ENCODE measurements around the gene C1orf167.
A peak's percentile ranks its signal among the peaks of the same experiment; 100 is the strongest.

C1orf167 gene, protein sequence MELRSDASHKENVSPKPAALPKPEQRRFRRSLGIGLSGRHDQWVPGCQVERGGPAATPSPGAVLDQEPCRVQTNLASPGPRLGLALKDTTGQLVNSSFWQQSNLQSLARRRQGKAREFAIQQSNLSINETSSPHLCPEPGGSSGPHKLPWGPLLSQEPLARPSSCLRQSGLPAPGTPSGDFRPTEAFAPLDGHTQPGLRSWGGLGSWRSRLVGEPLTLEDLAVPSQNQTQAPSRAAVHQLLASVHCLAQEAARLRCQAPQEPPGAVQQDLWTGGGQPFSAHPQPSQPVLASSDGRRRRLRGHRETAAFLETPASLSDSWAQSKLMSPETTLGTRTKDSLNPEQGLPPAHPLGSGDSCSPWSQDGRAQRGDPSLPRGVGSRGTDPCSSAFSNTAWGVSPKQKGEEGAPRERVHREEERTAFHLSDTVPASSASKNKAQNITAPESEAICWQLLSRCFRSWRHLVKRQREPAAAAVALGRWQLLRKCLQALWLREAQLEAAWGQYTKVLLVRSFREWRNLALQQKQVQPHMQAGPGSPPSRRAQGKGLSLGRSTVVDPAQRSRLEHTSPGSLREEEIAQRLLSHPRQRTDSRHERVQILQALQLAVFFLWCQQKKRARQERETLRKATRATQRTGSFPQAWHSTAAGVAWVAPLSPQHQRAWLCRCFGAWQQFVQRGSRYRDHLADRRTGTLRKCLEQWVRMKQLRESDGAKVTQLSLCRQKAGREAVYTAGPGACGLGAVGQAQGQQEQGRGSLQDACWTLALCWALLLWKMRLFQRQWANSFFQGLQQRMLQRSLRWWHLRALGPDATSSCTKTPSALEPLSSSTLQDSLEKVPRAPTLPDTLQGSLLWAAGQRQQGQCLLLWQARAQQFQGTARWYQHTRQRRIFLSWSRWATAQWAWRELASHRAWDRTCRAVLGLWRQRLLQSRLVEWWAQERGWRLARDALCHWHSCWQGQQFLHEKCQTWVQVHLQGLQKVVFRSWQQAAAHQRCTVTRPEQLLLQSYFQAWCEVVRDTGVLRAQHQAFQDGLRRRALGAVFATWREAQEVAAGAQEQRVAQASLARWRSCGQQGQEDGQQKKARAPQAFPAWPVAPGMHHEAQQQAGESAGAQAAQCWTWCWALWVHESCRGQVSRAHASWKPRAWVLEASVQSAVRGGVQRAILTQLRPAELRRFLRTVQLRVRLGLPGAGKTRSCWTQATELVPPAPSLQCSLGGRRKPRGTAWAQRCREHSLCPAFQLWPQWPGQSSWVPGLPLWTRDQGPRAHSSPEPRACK (N-terminal part only)

DNA sequence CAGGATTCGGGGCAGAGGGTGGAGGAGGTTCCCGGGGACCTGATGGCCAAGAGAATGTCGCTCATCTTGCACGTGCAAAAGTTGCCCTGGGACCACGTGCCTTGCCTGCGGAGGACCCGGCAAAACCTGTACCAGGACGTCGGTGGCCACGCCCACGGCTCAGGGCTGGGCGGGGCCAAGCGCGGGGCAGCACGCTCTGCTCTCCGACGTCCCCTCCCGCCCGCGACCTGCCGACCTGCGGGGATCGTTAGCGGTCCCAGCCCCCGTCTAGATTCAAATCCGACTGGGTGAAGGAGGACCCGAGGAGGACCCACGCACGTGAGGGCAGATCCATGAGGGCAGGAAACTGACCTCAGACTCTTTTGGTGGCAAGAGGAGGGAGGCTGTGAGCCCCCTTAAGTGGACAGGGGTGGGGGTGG, at the start of gene C1orf167:
TSS of gene C1orf167 (plus strand) at position 206 of the 419 bp plus-strand sequence. CDS start 2,208 bp downstream, outside the sequence.
- DNase-seq = no peak

DNA sequence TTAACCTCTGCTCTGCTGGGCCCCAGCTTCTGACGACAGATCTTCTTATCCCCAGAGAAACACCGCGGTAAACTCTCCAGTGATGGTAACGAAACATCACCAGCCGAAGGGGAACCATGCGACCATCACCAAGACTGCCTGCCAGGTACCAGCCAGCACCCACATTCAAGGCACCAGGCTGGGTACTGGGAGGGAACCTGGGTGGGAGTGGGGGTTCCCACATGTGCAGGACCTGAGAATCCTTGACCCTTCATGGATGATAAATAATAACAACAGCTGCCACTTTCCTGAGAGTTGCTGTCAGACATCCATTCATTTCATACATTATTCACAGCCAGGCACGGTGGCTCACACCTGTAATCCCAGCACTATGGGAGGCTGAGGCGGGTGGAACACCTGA, 49.7 kb upstream of the C1orf167 start:
- no peak for DNase-seq

DNA sequence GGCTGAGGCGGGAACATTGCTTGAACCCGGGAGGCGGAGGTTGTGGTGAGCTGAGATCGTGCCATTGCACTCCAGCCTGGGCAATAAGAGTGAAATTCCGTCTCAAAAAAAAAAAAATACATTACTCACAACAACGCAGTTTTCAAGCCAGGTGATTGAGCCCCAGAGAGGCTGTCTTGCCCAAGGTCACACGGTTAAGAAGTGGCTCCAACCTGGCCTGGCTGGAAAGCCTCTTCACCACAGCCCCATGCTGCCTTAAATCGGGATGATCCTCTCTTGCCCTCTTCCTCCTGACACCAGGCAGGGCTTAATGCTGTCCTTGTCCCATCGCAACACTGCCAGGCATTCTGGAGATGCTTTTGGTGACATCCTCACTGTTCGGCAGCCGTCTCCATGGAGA, 48.9 kb upstream of the C1orf167 start:
- DNase-seq = no peak

DNA sequence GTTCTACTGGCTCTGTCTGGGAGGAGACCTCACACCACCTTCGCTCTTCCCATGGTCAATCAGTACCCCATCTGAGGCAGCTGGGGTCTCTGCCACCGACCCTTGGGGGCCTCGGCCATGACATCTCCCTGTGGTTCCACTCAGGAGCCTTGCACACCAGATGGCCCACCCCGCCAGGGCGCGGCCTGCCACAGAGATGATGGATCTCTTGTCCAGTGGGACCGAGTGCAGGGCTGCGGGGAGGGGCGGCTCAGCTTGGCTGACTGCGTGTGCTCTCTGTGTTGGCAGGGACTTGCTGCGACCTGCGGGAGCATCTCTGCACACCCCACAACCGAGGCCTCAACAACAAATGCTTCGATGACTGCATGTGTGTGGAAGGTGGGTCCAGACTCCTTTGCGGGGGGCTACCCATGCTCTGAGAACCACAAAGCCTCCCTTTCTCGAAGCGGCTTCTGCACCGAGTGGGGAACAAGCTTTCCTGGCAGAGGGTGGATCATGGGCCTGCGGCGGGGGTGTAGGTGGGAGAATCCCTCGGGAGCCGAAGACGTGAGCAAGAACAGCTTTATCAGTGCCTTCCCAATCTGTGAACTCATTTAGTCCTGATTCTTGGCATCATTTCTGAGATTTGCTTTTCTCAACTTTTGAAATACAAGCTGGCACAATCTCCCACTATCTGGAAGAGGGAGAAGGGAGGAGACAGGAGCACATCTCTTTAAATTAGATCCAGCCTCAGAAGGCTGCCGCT, 47.0 kb upstream of the C1orf167 start:
- no peak for DNase-seq

DNA sequence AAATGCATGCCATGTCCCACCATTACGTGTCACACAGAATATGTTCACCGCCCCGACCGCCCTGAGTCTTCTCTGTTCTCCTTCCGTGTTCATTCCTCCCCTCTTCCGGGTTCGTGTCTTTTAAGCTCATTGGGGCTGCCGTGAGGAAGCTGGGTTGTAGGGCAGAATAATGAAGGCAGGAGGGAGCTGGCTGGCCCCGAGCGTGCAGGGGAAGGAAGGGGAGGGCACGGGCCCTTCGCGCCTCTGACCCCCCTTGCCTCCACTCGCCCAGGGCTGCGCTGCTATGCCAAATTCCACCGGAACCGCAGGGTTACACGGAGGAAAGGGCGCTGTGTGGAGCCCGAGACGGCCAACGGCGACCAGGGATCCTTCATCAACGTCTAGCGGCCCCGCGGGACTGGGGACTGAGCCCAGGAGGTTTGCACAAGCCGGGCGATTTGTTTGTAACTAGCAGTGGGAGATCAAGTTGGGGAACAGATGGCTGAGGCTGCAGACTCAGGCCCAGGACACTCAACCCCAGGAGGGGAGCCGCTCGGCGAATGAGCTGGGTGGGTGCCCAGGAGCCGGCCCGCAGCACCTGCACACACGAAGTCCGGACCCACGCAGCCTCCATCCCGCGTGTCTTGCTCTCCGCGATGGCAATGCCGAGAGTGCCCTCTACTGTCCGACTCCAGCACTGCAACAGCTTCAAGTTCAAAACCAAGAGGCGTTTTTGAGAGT, 42.5 kb upstream of the C1orf167 start:
- peak; percentile 85 for DNase-seq

DNA sequence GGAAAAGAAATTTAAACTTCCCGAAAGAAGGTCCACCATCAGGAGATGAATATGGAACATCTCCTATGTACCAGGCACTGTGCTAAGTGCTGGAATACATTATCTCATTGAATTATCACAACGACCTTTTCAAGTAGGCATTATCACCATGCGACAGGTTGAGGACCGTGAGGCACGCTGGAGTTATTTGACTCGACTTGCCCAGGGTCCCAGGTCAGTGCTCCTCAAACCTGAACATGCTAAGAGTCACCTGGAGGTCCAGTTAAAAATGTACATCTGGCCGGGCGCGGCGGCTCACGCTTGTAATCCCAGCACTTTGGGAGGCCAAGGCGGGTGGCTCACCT, 42.0 kb upstream of the C1orf167 start:
- no peak for DNase-seq

DNA sequence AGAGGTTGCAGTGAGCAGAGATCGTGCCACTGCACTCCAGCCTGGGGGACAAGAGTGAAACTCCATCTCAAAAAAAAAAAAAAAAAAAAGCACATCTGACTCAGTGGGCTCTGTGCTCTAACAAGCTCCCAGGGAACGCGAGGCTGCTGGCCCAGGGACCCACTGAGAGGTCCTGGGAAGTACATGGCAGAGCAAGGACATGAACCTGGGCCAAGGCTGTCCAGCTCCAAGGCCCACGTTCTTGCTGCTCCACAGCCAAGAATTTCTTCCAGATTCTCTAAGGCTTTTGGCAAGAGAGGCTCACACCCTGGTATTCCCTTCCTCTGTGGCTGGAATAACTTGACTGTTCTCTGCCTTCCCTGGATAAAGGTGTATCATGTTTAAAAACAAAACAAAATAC, 41.5 kb upstream of the C1orf167 start:
- peak; percentile 13 for DNase-seq

DNA sequence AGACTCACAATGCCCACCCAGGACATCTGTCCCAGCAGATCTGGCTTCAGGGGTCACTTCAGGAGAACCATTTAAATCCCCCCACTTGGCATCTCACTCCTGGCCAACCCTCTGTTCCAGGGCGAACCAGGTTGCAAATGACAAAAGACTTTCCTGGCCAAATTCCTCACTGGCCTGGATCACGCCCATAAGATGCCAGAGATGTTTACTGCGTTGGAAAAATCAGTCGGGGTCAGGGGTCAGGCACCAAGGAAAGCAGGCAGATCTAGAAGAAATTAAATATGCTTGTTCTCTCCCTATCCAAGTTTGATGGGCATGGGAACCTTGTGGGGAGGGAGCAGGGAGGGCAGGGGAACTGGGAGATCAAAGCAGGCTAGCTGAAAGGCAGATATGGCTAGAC, 40.7 kb upstream of the C1orf167 start:
- no peak for DNase-seq

DNA sequence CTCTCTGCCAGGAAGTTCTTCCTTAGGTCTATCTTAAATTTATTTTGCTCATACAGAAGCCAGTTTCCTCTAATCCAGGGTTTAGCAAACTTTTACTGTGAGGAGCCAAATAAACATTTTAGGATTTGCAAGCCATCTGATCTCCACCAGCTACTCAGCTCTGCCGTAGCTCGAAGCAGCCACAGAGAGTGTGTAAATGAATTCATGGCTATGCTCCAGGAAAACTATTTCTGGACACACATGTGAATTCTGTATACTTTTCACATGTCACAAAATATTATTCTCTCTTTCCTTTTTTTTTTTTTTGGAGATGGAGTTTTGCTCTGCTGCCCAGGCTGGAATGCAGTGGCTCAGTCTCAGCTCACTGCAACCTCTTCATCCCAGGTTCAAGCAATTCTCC, 39.5 kb upstream of the C1orf167 start:
- DNase-seq = no peak

DNA sequence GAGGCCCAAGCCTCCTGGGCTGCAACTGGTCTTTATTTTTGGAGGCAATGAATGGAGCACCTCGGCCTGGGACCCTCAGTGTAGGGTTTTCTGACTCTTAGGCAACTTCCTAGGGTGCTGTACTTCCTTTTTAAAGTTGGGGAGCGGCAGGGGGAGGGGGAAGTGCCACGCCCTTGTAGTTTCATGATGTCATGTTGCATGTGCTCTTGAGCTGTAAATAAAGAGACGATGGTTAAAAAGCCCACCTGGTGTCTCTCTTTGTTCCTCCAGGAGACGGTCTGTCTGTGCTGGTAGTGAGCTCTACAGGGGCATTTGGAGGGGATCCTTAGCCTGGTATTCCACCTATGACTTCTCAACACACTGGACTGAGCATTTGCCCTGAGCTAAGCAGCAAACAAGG, 36.4 kb upstream of the C1orf167 start:
- DNase-seq = no peak

DNA sequence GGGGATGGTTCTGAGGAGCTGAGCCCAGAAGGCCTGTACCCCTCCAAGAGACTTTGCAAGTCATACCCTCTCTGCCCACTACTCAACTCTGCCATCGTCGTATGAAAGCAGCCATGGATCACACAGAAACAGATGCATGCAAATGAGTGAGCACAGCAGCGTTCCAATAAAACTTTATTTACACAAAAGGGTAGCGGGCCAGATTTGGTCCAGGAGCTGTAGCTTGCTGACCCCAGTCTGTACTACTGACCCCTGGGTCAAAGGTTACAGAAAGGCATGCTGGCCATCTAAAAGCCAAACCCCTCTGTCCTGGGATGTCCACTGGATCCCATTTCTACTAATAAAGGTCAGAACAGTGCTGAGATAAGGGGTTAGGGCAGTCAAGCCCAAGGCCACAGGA, 34.9 kb upstream of the C1orf167 start:
- no peak for DNase-seq

DNA sequence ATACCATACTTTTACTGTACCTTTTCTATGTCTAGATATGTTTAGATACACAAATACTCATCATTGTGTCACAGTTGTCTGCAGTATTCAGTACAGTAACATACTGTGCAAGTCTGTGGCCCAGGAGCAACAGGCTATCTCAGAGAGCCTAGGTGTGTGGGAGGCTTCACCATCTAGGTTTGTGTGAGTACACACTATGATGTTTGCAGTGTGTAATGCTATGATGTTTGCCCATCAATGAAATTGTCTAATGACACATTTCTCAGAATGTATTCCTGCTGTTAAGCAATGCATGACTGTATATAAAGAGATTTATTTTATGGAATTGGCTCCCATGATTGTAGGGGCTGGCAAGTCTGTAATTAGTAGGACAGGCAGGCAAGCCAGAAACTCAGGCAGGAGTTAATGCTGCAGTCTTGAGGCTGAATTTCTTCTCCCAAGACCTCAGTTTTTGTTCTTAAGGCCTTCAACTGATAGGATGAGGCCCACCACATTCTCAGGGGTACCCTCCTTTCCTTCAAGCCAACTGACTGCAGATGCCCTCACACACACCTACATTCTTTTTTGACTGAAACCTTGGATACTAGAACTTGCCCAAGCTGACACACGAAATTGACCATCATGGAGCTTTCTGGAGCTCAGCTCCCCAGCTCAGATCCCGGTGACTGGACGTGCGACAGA, 33.7 kb upstream of the C1orf167 start:
- DNase-seq = no peak

DNA sequence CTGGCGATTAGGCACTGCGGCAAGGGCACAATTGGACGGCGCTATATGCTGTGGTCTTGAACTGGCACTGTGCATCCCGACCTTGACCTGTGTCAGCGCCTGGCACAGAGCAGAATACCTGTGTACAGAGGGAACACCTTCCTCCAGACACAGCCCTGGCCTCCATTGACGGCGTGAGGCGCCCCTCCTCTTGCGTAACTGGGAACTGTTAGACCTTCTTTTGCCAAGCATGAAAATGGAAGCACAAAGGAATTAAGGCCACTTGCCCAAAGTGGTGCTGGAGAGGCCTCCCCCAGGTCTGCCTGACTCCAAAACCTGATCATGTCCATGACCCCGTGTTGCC, 32.9 kb upstream of the C1orf167 start:
- DNase-seq = no peak

DNA sequence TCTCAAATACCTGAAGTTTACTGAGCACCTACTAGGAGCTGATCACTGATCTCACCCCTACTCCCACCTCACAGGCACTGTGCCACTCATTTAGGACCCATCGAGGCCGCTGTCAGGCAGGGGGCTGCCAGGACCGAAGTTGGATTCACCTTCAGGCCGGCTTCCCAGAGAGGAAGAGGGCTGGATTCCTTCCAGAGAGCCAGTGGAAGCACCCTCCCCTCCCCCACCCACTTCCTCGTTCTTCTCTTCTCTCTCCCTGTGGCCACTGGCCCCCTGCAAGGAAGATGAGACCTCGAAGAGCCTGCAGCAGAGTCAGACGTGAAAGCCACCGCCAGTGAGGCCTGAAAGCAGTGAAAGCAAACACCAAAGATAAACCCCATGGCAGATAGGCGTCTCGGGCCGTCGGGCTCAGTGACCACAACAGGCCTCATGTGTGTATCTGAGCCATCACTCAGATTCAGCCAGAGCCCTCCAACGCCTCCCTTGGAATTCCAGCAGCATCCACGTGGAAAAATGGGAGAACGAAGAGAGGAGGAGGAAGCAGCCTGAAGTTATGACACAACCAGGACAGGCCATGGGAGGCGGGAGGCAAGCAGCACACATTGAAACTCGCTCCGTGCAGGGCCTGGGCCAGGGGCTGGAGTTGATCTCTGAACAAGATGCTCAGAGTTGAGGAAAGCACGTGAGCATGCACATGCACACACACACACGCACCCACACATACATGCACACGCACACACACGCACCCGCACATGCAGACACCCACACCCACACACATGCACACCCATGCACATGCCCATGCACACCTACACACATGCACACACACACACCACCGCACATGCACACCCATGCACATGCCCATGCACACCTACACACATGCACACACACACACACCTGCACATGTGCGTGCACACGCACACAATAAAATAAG, 32.2 kb upstream of the C1orf167 start:
- DNase-seq = no peak

DNA sequence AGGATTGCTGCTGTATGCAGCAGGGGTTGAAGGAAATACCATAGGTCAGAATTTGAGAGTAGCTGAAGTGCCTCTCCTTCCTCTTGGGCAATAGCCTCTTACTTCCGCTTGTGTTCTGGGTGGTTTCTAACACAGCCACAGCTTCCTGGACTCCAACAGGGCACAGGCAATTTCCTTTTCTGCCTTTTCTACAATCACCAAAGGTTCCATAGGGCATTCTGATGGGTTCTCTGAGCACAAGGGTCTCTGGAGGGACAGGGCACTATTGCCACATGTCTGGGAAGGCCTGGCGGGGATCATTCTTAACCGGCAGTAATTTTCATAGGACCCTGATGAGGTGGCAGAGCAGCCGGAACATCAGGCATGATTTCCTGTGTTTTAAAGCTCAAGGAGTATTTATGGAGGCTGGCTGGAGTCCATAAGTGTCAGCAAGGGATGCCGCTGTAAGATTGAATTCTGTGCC, 31.5 kb upstream of the C1orf167 start:
- DNase-seq = peak; percentile 17

DNA sequence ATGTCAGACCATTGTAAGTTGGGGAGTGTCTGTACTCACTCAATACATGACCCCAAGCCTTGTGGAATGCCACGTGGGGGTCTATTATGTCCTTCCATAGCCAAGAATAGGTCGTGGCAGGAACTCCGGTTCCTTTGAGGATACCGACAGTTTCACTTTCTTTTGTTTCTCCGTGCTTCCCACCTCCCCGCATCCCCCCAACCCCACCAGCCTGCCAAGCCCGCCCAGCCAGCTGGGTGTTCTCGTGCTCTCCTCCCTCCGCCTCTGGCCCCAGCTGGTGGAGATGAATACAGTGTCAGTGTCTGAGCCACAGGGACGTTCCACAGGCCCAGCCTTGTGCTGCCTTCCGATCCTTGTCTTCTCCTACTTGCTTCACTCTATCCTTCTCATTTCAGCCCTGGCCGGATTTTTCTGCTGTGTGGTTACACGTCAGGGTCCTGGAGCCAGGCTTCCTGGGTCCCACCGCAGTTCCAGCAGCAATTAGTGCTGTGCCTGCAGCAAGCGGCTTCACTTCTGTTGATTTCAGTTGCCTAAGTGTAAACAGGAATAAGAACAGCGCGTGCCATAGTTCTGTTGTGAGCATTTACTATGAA, 30.2 kb upstream of the C1orf167 start:
- peak; percentile 91 for DNase-seq

DNA sequence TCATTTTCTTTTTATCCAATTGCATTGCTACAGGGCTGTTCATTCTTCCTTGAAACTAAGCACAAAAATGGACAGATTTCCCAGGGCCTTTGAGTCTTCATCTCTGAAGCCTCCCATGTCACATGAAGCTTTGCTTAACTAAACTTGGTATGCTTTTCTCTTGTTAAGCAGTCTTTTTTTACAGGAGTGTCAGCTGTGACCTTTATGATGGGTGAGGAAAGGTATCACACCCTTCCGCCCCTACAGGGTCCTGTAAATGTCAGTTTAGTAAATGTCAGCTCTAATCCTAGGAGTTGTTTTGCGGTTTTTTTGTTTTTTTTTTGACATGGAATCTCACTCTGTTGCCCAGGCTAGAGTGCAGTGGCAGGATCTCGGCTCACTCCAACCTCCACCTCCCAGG, 28.7 kb upstream of the C1orf167 start:
- no peak for DNase-seq

DNA sequence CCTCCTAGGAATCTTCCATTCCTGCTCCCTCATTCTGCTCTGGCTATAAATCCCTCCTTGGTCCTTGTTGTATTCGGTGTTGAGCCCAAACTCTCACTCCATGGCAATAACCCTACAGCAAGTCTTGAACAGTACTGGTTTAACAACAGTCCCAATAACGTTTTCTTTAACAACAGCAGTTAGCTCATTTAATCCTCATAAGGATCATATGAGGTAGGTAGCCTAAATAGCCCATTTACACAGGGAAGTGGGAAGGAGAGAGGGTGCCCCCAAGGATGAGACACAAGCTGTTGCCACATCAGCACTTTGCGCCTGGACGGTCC, 26.5 kb upstream of the C1orf167 start:
- no peak for DNase-seq

DNA sequence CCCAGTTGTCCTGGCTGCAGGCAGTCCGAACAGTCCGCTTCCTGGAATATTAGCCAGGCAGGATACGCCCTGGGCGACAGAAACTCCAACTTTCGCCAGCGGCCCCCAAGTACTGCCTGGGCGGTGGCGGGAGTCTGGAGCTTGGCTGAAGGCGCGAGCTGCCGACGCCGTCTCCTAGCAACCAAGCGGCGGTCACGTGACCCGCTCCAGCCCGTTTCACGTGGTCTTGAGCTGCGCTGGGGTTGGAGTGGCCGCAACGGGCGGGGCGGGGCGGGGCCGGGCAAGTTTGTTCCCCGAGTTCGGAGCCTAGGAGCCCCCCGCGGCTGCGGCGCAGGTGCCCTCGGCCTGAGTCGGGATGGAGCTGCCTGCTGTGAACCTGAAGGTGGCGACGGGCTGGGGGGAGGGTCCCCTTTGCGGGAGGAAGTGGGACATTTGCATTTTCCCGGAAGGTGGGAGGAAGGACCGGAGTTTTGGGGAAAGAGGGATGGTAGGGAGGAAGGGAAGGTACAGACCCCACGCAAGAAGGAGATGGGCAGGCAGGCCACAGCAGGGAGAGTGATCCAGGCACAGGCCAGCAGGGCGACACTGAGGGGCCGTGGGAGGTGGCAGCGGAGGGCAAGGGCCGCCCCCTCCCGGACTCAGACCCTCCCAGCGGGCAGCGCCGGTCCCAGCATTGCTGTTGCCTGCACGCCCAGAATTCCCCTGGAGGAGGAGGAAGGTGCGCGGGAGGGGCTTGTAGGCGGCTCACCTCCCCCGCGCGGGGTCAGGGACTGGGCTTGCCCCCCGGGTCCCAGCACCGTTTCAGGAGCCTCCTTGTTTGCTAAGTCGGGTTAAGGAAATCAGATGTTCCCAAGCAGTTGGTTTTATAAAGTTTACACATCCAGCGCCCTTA, 25.9 kb upstream of the C1orf167 start, which contains the start of gene AGTRAP:
TSS of gene AGTRAP (plus strand) at position 283 of the 892 bp plus-strand sequence. CDS start at position 356, 73 bp downstream.
- DNase-seq = peak; percentile 97

Data from midbrain (tissue), 1 donor.